Ishikawa (cell line): ENCODE measurements around the gene ALG11.

Experiments
- CEBPB ChIP-seq: IDR thresholded peaks from 2 replicates; pipeline ENCODE4 v1.6.1; 2012
- EP300 ChIP-seq: IDR thresholded peaks from 2 replicates; pipeline ENCODE4 v1.6.1; 2012; ENCODE audit warnings: borderline replicate concordance
- NFIC ChIP-seq: IDR thresholded peaks from 2 replicates; pipeline ENCODE4 v1.6.1; 2012
- RAD21 ChIP-seq: IDR thresholded peaks from 2 replicates; pipeline ENCODE4 v1.6.1; 2012; ENCODE audit warnings: low read depth
- YY1 ChIP-seq: IDR thresholded peaks from 2 replicates; pipeline ENCODE4 v1.6.1; 2012; ENCODE audit warnings: low read depth
- ZBTB7A ChIP-seq: IDR thresholded peaks from 2 replicates; pipeline ENCODE4 v1.6.1; 2012; ENCODE audit warnings: low read depth
- TF ChIP-seq, protein P1 (sequence below): IDR thresholded peaks from 2 replicates; pipeline ENCODE4 v1.6.1; 2012

- TF ChIP-seq YY1 (no peak), CEBPB (no peak), EP300 (no peak), NFIC (no peak), ZBTB7A (no peak), RAD21 (no peak)
- TF ChIP-seq, protein P1, sequence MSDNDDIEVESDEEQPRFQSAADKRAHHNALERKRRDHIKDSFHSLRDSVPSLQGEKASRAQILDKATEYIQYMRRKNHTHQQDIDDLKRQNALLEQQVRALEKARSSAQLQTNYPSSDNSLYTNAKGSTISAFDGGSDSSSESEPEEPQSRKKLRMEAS, result no peak
Observed at GRCh38 chr13:51978796-51979556, 33.2 kb upstream of the ALG11 start.
